Measurements from ENCODE around the gene CIB2.

The CIB2 gene

GRCh38 chr15:78139578-78139977 lies 8.3 kb upstream of the CIB2 start:
- no peaks in the 10 kb centered on the region for H3K9me3 Mint-ChIP-seq
- no peak overlapping the region for H3K27ac Mint-ChIP-seq
- no peak for TF ChIP-seq CTCF (IDR thresholded peaks at IDR 0.05; ENCODE audit: unreplicated experiment in 3 of 3)
- H3K27me3 Mint-ChIP-seq (ENCODE audit: low read depth): peaks cover 4% of the 10 kb centered on the region
- no peaks in the 10 kb centered on the region for H3K4me1 Mint-ChIP-seq
- no peak overlapping the region for H3K4me3 Mint-ChIP-seq
- H3K36me3 Mint-ChIP-seq (ENCODE audit: low read depth): no peaks in the 10 kb centered on the region

- H3K27me3 Mint-ChIP-seq (ENCODE audit: low read depth): peaks cover 9% of the 10 kb centered on the region
- peak overlapping the region; percentile 32 to 70 (median 54) for H3K4me3 Mint-ChIP-seq
- no peak overlapping the region for H3K27ac Mint-ChIP-seq
- peaks cover 5% of the 10 kb centered on the region for H3K4me1 Mint-ChIP-seq
- H3K9me3 Mint-ChIP-seq: no peaks in the 10 kb centered on the region
- no peak for TF ChIP-seq CTCF (IDR thresholded peaks at IDR 0.05; ENCODE audit: unreplicated experiment in 3 of 3)
- no peaks in the 10 kb centered on the region for H3K36me3 Mint-ChIP-seq (ENCODE audit: low read depth)
Observed at GRCh38 chr15:78133801-78134200, 2.6 kb upstream of the CIB2 start.

GRCh38 chr15:78130466-78131294 lies 565 bp downstream of the CIB2 start:
- no peaks in the 10 kb centered on the region for H3K9me3 Mint-ChIP-seq
- H3K4me1 Mint-ChIP-seq: peaks cover 5% of the 10 kb centered on the region
- H3K27me3 Mint-ChIP-seq (ENCODE audit: low read depth): peaks cover 10% of the 10 kb centered on the region
- H3K27ac Mint-ChIP-seq: peak overlapping the region; percentile 68 to 81 (median 74)
- peak overlapping the region; percentile 85 to 88 (median 86) for H3K4me3 Mint-ChIP-seq
- TF ChIP-seq CTCF (IDR thresholded peaks at IDR 0.05; ENCODE audit: unreplicated experiment in 3 of 3): no peak
- H3K36me3 Mint-ChIP-seq (ENCODE audit: low read depth): no peaks in the 10 kb centered on the region

GRCh38 chr15:78129751-78130287 lies 1.4 kb downstream of the CIB2 start:
- H3K4me3 Mint-ChIP-seq: peak overlapping the region; percentile 85 to 88 (median 86)
- peak overlapping the region; percentile 68 to 81 (median 74) for H3K27ac Mint-ChIP-seq
- no peaks in the 10 kb centered on the region for H3K9me3 Mint-ChIP-seq
- peaks cover 5% of the 10 kb centered on the region for H3K4me1 Mint-ChIP-seq
- no peak for TF ChIP-seq CTCF (IDR thresholded peaks at IDR 0.05; ENCODE audit: unreplicated experiment in 3 of 3)
- H3K36me3 Mint-ChIP-seq (ENCODE audit: low read depth): no peaks in the 10 kb centered on the region
- peaks cover 10% of the 10 kb centered on the region for H3K27me3 Mint-ChIP-seq (ENCODE audit: low read depth)

GRCh38 chr15:78129077-78129750 lies 2.0 kb downstream of the CIB2 start:
- Mint-ChIP-seq H3K27ac (peak overlapping the region; percentile 28 to 78 (median 74)), H3K4me3 (peak overlapping the region; percentile 3 to 85 (median 32)), H3K9me3 (no peaks in the 10 kb centered on the region), H3K4me1 (peaks cover 5% of the 10 kb centered on the region), H3K27me3 (ENCODE audit: low read depth) (peaks cover 10% of the 10 kb centered on the region), H3K36me3 (ENCODE audit: low read depth) (no peaks in the 10 kb centered on the region)
- TF ChIP-seq CTCF (IDR thresholded peaks at IDR 0.05; ENCODE audit: unreplicated experiment in 3 of 3): no peak

All from nephron (organoid).